H9 (cell line): Measurements from ENCODE around the gene CEP41. TPM values are rescaled to one million over a fixed set of nuclear protein-coding genes. Genes with fewer than 3 reads are reported as not detected.

Source experiments
- DNase-seq: peaks from one replicate; pipeline ENCODE4 v3.0.0-alpha.2; 2017
- H2AFZ ChIP-seq: one replicate; pipeline ENCODE4 v1.6.1; 2013; ENCODE audit warnings: mild to moderate bottlenecking, low read length, control low read depth, moderate library complexity
- H2AK5ac ChIP-seq: 2 replicates; pipeline ENCODE4 v1.6.1; 2013; ENCODE audit warnings: low read length, control low read depth, mixed read lengths; ENCODE audit not compliant: insufficient read length
- H2BK120ac ChIP-seq: one replicate; pipeline ENCODE4 v1.6.1; 2013; ENCODE audit warnings: low read depth, mild to moderate bottlenecking, low read length, control low read depth, inconsistent platforms; ENCODE audit not compliant: poor library complexity, severe bottlenecking
- H2BK12ac ChIP-seq: 2 replicates; pipeline ENCODE4 v1.6.1; 2013; ENCODE audit warnings: low read length, control low read depth, mixed read lengths, low read depth; ENCODE audit not compliant: insufficient read length
- H2BK15ac ChIP-seq: 2 replicates; pipeline ENCODE4 v1.6.1; 2013; ENCODE audit warnings: low read depth, low read length, control low read depth
- H2BK20ac ChIP-seq: one replicate; pipeline ENCODE4 v1.6.1; 2013; ENCODE audit warnings: low read depth, mild to moderate bottlenecking, low read length, control low read depth, inconsistent platforms; ENCODE audit not compliant: poor library complexity, severe bottlenecking
- H2BK5ac ChIP-seq: 2 replicates; pipeline ENCODE4 v1.6.1; 2013; ENCODE audit warnings: low read length, control low read depth, mixed read lengths; ENCODE audit not compliant: insufficient read length
- H3K14ac ChIP-seq: 2 replicates; pipeline ENCODE4 v1.6.1; 2013; ENCODE audit warnings: low read length, control low read depth; ENCODE audit not compliant: insufficient read depth
- H3K18ac ChIP-seq: 2 replicates; pipeline ENCODE4 v1.6.1; 2013; ENCODE audit warnings: low read depth, mild to moderate bottlenecking, mixed read lengths, low read length, control low read depth; ENCODE audit not compliant: insufficient read length
- H3K23ac ChIP-seq: 2 replicates; pipeline ENCODE4 v1.6.1; 2013; ENCODE audit warnings: low read length, control low read depth, mixed read lengths, low read depth; ENCODE audit not compliant: insufficient read length
- H3K23me2 ChIP-seq: 2 replicates; pipeline ENCODE4 v1.6.1; 2013; ENCODE audit warnings: low read depth, mild to moderate bottlenecking, mixed read lengths, low read length, control low read depth; ENCODE audit not compliant: insufficient read length, poor library complexity, severe bottlenecking
- H3K27ac ChIP-seq: 2 replicates; pipeline ENCODE4 v1.5.1; 2013; ENCODE audit warnings: low read length, control low read depth, mixed read lengths, low read depth; ENCODE audit not compliant: insufficient read length
- H3K27me3 ChIP-seq: 2 replicates; pipeline ENCODE4 v1.6.1; 2013; ENCODE audit warnings: low read length, control low read depth, inconsistent platforms; ENCODE audit not compliant: insufficient read depth
- H3K4ac ChIP-seq: 2 replicates; pipeline ENCODE4 v1.6.1; 2013; ENCODE audit warnings: low read depth, mild to moderate bottlenecking, control low read depth, inconsistent platforms, low read length, moderate library complexity
- H3K4me1 ChIP-seq: 2 replicates; pipeline ENCODE4 v1.6.1; 2013; ENCODE audit warnings: low read length, control low read depth, inconsistent platforms; ENCODE audit not compliant: insufficient read depth
- H3K4me2 ChIP-seq: 2 replicates; pipeline ENCODE4 v1.6.1; 2013; ENCODE audit warnings: low read length, control low read depth, mixed read lengths; ENCODE audit not compliant: insufficient read length, insufficient read depth
- H3K56ac ChIP-seq: 2 replicates; pipeline ENCODE4 v1.6.1; 2013; ENCODE audit warnings: low read depth, mild to moderate bottlenecking, mixed read lengths, low read length, control low read depth; ENCODE audit not compliant: insufficient read length
- H3K79me1 ChIP-seq: 2 replicates; pipeline ENCODE4 v1.6.1; 2013; ENCODE audit warnings: low read depth, mild to moderate bottlenecking, moderate library complexity, low read length, control low read depth, inconsistent platforms; ENCODE audit not compliant: insufficient read depth, poor library complexity, severe bottlenecking
- H3K79me2 ChIP-seq: 2 replicates; pipeline ENCODE4 v1.6.1; 2013; ENCODE audit warnings: low read length, control low read depth, inconsistent platforms; ENCODE audit not compliant: insufficient read depth
- H3K9ac ChIP-seq: 2 replicates; pipeline ENCODE4 v1.6.1; 2013; ENCODE audit warnings: low read length, control low read depth, mixed read lengths; ENCODE audit not compliant: insufficient read length; ENCODE audit errors: extremely low read depth
- H3K9me3 ChIP-seq: one replicate; pipeline ENCODE4 v1.6.1; 2013; ENCODE audit warnings: low read depth, low read length, inconsistent platforms; ENCODE audit not compliant: control insufficient read depth
- H3T11ph ChIP-seq: one replicate; pipeline ENCODE4 v1.6.1; 2013; ENCODE audit warnings: mild to moderate bottlenecking, low read length, control low read depth, inconsistent platforms
- H4K20me1 ChIP-seq: one replicate; pipeline ENCODE4 v1.6.1; 2013; ENCODE audit not compliant: control insufficient read depth, insufficient read length, insufficient read depth
- H4K5ac ChIP-seq: 2 replicates; pipeline ENCODE4 v1.6.1; 2013; ENCODE audit warnings: low read depth, mild to moderate bottlenecking, mixed read lengths, low read length, control low read depth; ENCODE audit not compliant: insufficient read length
- H4K8ac ChIP-seq: replicated peaks from 2 replicates; pipeline ENCODE4 v1.6.1; 2013; ENCODE audit warnings: low read length, control low read depth, mixed read lengths, low read depth; ENCODE audit not compliant: insufficient read length
- H4K91ac ChIP-seq: 2 replicates; pipeline ENCODE4 v1.6.1; 2013; ENCODE audit warnings: low read depth, mild to moderate bottlenecking, moderate library complexity, mixed read lengths, low read length, control low read depth; ENCODE audit not compliant: insufficient read length
- H3K27ac Mint-ChIP-seq, 3 experiments: 2 replicates in 2 of 3; 3 replicates in 1 of 3; pipeline ENCODE4 v1.8.0; 2020 to 2021; ENCODE audit warnings: mixed read lengths in 3 of 3, mild to moderate bottlenecking in 1 of 3, moderate library complexity in 1 of 3
- H3K27me3 Mint-ChIP-seq: 2 replicates; pipeline ENCODE4 v1.8.0; 2021; ENCODE audit warnings: low read depth, mild to moderate bottlenecking, moderate library complexity, mixed read lengths
- H3K36me3 Mint-ChIP-seq, 3 experiments: 2 replicates in 2 of 3; 3 replicates in 1 of 3; pipeline ENCODE4 v1.8.0; 2020 to 2021; ENCODE audit warnings: low read depth in 3 of 3, mixed read lengths in 3 of 3; ENCODE audit not compliant: insufficient read depth in 1 of 3
- H3K4me1 Mint-ChIP-seq, 2 experiments: 2 replicates each; pipeline ENCODE4 v1.8.0; 2020; ENCODE audit warnings: mixed read lengths in 2 of 2
- H3K4me3 Mint-ChIP-seq, 2 experiments: 2 replicates in 1 of 2; 3 replicates in 1 of 2; pipeline ENCODE4 v1.8.0; 2020 to 2021; ENCODE audit warnings: mild to moderate bottlenecking in 2 of 2, mixed read lengths in 2 of 2, moderate library complexity in 1 of 2
- H3K9me3 Mint-ChIP-seq, 2 experiments: 2 replicates in 1 of 2; 3 replicates in 1 of 2; pipeline ENCODE4 v1.8.0; 2020; ENCODE audit warnings: mild to moderate bottlenecking in 2 of 2, mixed read lengths in 2 of 2, moderate library complexity in 1 of 2
- CTCF ChIP-seq: fragments of 200-600 bp; sonication (generic); conservative IDR thresholded peaks from 3 replicates; pipeline ENCODE4 v1.8.0; 2021; ENCODE audit warnings: antibody characterized with exemption, mild to moderate bottlenecking
- WGBS: extraction: QIAGEN DNeasy Blood & Tissue Kit; methylation state at CpG from one replicate; pipeline ENCODE4 v1.1.7; 2013; ENCODE audit warnings: missing lambda C conversion rate, low lambda C conversion rate, mixed read lengths; ENCODE audit not compliant: insufficient read length; ENCODE audit errors: extremely low coverage; 5-methylcytosine and 5-hydroxymethylcytosine counted together
- total RNA-seq: library from RNA; stranded (reverse); gene quantifications from 2 replicates; pipeline ENCODE4 v1.2.1, GENCODE V29; 2021

Gene CEP41
- total RNA-seq, 1 experiment from 2014 or later = 9.7 TPM

- Histone ChIP-seq H4K91ac (no peak overlapping the region), H2BK5ac (no peak overlapping the region), H3T11ph (no peak overlapping the region), H4K8ac (no peak overlapping the region), H3K27me3 (no peaks in the 10 kb centered on the region), H3K23me2 (no peaks in the 10 kb centered on the region), H3K23ac (no peak overlapping the region), H2AK5ac (no peak overlapping the region), H4K20me1 (no peaks in the 10 kb centered on the region), H2BK20ac (no peak overlapping the region), H3K56ac (no peak overlapping the region), H3K79me2 (no peaks in the 10 kb centered on the region), H3K4me1 (peaks cover 10% of the 10 kb centered on the region; the same call in 1 of the 2 replicates), H3K79me1 (no peaks in the 10 kb centered on the region), H3K18ac (peak overlapping the region; percentile 74), H3K9me3 (no peaks in the 10 kb centered on the region), H2AFZ (peak overlapping the region; percentile 76), H2BK15ac (no peak overlapping the region), H3K9ac (no peak overlapping the region), H4K5ac (no peak overlapping the region), H3K4ac (no peak overlapping the region), H2BK12ac (peak overlapping the region; percentile 65), H3K4me2 (no peak overlapping the region), H3K14ac (0 out of 2 replicates have a peak overlapping the region, but pooled peaks have one; percentile 52), H2BK120ac (no peak overlapping the region), H3K27ac (no peak overlapping the region)
- no CpG with 5 or more reads among the region's 9 CpGs for WGBS
- H3K36me3 Mint-ChIP-seq = peaks cover 0 to 8% (median 2%) of the 10 kb centered on the region in 3 experiments; a peak in 3 of 7 replicates
- peak overlapping the region in 2 of 3 experiments; percentile 65 to 70; a peak in 4 of 7 replicates for H3K27ac Mint-ChIP-seq
- peaks cover 1% of the 10 kb centered on the region; the same call in 1 of the 2 replicates for H3K27me3 Mint-ChIP-seq
- TF ChIP-seq CTCF = no peak
- peaks cover 6 to 7% of the 10 kb centered on the region in 2 experiments; a peak in 4 of 5 replicates for H3K9me3 Mint-ChIP-seq
- peak overlapping the region in 1 of 2 experiments; percentile 20; a peak in 1 of 5 replicates for H3K4me3 Mint-ChIP-seq
- H3K4me1 Mint-ChIP-seq = peaks cover 28 to 33% of the 10 kb centered on the region in 2 experiments
- DNase-seq = peak; percentile 76
These were observed 84.5 kb downstream of the CEP41 start for GRCh38 chr7:130356121-130356875.
